GM19193 (cell line): ENCODE measurements around the gene KRTAP20-2.

Experiments
- POLR2A ChIP-seq: IDR thresholded peaks from 4 replicates; pipeline ENCODE4 v1.6.1; 2011; ENCODE audit not compliant: insufficient read depth, insufficient read length; ENCODE audit errors: extremely low read depth

KRTAP20-2 gene

GRCh38 chr21:30646904-30647414 is 12.0 kb downstream of the KRTAP20-2 start:
- TF ChIP-seq POLR2A, result no peak

DNA sequence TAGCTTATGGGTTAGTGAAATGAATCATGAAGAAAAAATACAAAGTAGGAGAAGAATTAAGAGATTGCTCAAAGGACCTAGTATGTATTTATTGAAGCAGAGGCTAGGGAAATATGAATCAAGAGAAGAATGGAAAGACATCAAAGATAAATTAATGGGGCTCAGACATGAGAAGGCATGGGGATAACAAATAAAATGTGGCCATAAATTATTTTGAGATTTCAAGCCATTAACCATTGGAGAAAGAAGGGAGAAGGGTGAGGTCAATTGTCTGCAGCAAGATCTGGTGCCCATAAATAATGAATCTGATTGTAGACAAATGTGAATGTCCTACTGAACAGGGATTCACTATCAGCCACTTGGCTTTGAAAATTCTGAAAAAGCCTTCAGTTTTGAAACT is 17.9 kb downstream of the KRTAP20-2 start:
- no peak for TF ChIP-seq POLR2A

DNA sequence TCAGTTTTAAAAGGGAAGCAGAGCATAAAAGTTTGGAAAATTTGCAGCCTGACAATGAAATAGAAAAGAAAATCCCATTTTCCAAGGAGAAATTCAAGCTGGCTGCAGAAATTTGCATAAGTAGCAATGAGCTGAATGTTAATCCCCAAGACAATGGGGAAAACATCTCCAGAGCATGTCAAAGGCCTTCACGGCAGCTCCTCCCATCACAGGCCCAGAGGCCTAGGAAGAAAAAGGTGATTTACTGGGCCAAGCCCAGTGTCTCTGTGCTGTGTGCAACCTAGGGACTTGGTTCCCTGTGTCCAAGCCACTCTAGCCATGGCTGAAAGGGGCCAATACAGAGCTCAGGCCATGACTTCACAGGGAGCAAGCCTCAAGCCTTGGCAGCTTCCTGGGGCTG is 33.8 kb downstream of the KRTAP20-2 start:
- no peak for TF ChIP-seq POLR2A

DNA sequence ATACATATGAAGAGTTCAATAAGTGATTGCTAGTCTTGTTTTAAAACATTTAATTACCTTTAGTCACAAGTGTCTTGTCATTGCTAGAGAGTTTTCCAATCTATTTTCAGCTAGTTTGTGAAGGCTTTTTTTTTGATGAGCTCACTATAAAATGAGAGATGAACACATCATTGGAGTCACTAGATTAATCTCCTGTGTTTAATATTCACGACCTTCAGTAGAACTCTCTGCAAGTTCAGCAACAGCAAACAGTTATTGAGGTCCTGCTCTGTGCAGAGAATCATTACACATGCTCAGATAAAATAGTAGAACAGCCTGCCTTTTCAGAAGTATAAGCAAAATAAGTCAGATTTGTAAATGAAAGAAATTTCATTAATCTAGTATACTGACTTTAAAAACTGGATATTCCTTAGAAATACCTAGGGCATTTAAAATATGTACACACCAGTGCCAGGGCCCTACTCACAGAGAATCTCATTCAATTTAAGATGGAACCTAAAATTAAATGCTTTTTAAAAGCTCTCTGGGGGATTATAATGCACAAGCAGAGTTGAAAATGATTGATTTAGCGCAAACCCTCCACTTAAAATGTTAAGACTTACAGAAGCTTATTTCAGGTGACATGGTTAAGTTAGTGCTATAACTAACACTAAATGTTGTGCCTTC is 38.1 kb downstream of the KRTAP20-2 start:
- no peak for TF ChIP-seq POLR2A

GRCh38 chr21:30674312-30674711 is 39.3 kb downstream of the KRTAP20-2 start:
- TF ChIP-seq POLR2A, result no peak

- no peak for TF ChIP-seq POLR2A
These were observed 41.7 kb downstream of the KRTAP20-2 start for GRCh38 chr21:30676737-30677136.

DNA sequence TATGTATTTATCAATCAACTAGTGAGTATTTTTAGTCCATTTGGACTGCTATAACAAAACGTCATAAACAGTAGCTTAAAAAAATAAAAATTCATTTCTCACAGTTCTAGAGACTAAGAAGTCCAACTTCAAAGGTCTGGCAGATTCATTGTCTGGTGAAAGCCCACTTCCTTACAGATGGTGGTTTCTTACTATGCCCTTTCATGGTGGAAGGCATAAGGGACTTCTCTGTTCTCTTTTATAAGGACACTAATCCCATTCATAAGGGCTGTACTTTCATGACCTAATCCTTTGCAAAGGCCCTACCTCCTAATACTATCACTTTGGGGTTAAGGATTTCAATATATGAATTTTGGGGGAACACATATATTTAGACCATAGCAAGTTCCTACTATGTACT is 45.6 kb downstream of the KRTAP20-2 start:
- TF ChIP-seq POLR2A, result no peak

DNA sequence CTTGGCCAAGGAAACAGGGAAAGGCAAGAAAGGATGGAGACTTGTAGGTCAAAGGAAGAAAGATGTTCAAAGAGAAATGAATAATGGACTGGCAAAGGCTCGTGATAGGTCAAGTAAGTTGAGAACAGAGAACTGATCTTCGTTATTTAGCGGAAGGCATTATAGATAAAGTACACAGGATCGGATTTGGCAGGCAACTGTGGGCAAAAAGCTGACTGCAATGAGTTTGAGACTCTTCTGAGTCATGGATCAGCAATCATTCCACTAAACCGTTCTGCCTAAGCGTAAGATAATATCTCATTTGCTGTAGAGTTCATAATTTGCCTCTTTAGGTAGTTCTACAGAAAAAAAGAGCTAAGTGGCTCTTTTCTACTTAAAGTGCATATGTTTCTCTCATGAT is 49.5 kb downstream of the KRTAP20-2 start:
- TF ChIP-seq POLR2A, result no peak
